NT2/D1 (cell line): Measurements from ENCODE around the gene COL23A1.

Experiments
- YY1 ChIP-seq: IDR thresholded peaks from 2 replicates; pipeline ENCODE4 v1.6.1; 2011; ENCODE audit not compliant: insufficient read length, insufficient read depth
- ZNF274 ChIP-seq: IDR thresholded peaks from 2 replicates; pipeline ENCODE4 v1.6.1; 2011; ENCODE audit warnings: mild to moderate bottlenecking, low read depth, low read length

DNA sequence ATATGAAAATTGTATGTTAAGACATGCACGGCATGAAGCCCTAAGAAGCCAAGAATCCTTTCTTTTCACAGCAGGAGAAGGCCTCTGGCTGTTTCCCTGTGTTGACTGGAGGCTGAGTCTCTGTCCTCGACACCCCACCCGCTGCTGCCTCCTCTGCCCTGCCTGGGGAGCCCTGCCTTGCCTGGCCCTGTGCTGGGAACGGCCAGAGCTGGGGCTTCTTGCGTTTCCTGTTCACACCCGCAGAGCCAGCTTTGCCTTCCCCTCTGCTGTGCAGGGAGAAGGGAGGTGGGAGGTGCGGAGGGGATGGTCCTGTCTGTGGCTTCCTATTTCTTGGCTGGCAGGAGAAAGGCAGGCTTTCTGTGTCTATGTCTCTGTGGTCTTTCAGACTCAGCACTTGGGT lies 396.2 kb downstream of the COL23A1 start:
- no peak for TF ChIP-seq YY1
- no peak for TF ChIP-seq ZNF274
